H1 (cell line): ENCODE measurements around the gene KCNMA1. TPM values are rescaled to one million over a fixed set of nuclear protein-coding genes. Genes with fewer than 3 reads are reported as not detected.

Experiments used
- CBX5 ChIP-seq: fragments of 300-800, 300-1000 bp; sonication (generic); IDR thresholded peaks from 2 replicates; pipeline ENCODE4 v1.7.1; 2016; ENCODE audit warnings: antibody characterized with exemption, low read length, low read depth
- GTF2F1 ChIP-seq: IDR thresholded peaks from 2 replicates; pipeline ENCODE4 v1.6.1; 2012; ENCODE audit warnings: low read depth, low read length, improper control_type of control experiment, borderline replicate concordance
- MAFK ChIP-seq: IDR thresholded peaks from 2 replicates; pipeline ENCODE4 v1.6.1; 2012; ENCODE audit warnings: low read depth, mild to moderate bottlenecking, improper control_type of control experiment, low read length
- RNF2 ChIP-seq: fragments of 200-900, 300-1000 bp; sonication (generic); IDR thresholded peaks from 2 replicates; pipeline ENCODE4 v1.7.1; 2016; ENCODE audit warnings: borderline replicate concordance, low read depth, mild to moderate bottlenecking, antibody characterized with exemption, low read length; ENCODE audit not compliant: poor library complexity, severe bottlenecking; ENCODE audit errors: missing control alignments
- polyA plus RNA-seq, 7 experiments: library from polyadenylated mRNA; depleted of rRNA in 3 of 7; stranded (reverse) in 5 of 7; unstranded in 2 of 7; fragments of >200 nt in 5 of 7; fragments of 200-250 nt in 2 of 7; gene quantifications; 1 replicate in 5 of 7; 2 replicates in 1 of 7; 4 replicates in 1 of 7; pipeline versions ENCODE4 v1.2.1 to v1.2.3, GENCODE V29; 2011 to 2013; ENCODE audit warnings: missing spikeins in 2 of 7, mixed read lengths in 2 of 7
- total RNA-seq: library from RNA; stranded (reverse); fragmentation: NEBNext Ultra II Directional; extraction: Animal tissue kit (Norgen Biotek cat#: 25700); gene quantifications from 2 replicates; pipeline ENCODE4 v1.2.1, GENCODE V29; 2021
- TF ChIP-seq, protein P1 (sequence below): fragments of 300-600 bp; sonication (generic); IDR thresholded peaks from 2 replicates; pipeline ENCODE4 v1.7.1; 2012; ENCODE audit warnings: low read length, moderate library complexity, mild to moderate bottlenecking, inconsistent platforms; ENCODE audit not compliant: insufficient replicate concordance

KCNMA1 gene
- total and polyA plus RNA-seq, 2 of the 8 experiments (the other 6 are each of a cell fraction or from before 2014, with no cell fraction given) = 10.2 to 11.1 TPM

- TF ChIP-seq, protein P1, sequence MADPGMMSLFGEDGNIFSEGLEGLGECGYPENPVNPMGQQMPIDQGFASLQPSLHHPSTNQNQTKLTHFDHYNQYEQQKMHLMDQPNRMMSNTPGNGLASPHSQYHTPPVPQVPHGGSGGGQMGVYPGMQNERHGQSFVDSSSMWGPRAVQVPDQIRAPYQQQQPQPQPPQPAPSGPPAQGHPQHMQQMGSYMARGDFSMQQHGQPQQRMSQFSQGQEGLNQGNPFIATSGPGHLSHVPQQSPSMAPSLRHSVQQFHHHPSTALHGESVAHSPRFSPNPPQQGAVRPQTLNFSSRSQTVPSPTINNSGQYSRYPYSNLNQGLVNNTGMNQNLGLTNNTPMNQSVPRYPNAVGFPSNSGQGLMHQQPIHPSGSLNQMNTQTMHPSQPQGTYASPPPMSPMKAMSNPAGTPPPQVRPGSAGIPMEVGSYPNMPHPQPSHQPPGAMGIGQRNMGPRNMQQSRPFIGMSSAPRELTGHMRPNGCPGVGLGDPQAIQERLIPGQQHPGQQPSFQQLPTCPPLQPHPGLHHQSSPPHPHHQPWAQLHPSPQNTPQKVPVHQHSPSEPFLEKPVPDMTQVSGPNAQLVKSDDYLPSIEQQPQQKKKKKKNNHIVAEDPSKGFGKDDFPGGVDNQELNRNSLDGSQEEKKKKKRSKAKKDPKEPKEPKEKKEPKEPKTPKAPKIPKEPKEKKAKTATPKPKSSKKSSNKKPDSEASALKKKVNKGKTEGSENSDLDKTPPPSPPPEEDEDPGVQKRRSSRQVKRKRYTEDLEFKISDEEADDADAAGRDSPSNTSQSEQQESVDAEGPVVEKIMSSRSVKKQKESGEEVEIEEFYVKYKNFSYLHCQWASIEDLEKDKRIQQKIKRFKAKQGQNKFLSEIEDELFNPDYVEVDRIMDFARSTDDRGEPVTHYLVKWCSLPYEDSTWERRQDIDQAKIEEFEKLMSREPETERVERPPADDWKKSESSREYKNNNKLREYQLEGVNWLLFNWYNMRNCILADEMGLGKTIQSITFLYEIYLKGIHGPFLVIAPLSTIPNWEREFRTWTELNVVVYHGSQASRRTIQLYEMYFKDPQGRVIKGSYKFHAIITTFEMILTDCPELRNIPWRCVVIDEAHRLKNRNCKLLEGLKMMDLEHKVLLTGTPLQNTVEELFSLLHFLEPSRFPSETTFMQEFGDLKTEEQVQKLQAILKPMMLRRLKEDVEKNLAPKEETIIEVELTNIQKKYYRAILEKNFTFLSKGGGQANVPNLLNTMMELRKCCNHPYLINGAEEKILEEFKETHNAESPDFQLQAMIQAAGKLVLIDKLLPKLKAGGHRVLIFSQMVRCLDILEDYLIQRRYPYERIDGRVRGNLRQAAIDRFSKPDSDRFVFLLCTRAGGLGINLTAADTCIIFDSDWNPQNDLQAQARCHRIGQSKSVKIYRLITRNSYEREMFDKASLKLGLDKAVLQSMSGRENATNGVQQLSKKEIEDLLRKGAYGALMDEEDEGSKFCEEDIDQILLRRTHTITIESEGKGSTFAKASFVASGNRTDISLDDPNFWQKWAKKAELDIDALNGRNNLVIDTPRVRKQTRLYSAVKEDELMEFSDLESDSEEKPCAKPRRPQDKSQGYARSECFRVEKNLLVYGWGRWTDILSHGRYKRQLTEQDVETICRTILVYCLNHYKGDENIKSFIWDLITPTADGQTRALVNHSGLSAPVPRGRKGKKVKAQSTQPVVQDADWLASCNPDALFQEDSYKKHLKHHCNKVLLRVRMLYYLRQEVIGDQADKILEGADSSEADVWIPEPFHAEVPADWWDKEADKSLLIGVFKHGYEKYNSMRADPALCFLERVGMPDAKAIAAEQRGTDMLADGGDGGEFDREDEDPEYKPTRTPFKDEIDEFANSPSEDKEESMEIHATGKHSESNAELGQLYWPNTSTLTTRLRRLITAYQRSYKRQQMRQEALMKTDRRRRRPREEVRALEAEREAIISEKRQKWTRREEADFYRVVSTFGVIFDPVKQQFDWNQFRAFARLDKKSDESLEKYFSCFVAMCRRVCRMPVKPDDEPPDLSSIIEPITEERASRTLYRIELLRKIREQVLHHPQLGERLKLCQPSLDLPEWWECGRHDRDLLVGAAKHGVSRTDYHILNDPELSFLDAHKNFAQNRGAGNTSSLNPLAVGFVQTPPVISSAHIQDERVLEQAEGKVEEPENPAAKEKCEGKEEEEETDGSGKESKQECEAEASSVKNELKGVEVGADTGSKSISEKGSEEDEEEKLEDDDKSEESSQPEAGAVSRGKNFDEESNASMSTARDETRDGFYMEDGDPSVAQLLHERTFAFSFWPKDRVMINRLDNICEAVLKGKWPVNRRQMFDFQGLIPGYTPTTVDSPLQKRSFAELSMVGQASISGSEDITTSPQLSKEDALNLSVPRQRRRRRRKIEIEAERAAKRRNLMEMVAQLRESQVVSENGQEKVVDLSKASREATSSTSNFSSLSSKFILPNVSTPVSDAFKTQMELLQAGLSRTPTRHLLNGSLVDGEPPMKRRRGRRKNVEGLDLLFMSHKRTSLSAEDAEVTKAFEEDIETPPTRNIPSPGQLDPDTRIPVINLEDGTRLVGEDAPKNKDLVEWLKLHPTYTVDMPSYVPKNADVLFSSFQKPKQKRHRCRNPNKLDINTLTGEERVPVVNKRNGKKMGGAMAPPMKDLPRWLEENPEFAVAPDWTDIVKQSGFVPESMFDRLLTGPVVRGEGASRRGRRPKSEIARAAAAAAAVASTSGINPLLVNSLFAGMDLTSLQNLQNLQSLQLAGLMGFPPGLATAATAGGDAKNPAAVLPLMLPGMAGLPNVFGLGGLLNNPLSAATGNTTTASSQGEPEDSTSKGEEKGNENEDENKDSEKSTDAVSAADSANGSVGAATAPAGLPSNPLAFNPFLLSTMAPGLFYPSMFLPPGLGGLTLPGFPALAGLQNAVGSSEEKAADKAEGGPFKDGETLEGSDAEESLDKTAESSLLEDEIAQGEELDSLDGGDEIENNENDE = no peak
- TF ChIP-seq CBX5 (no peak), GTF2F1 (no peak), RNF2 (no peak), MAFK (no peak)
Observed at GRCh38 chr10:77149001-77149400, 488.6 kb downstream of the KCNMA1 start (continued).
